ENCODE measurements around the gene TRIM51.
"Not testable (repeated sequence)": the region's sequence is repeated elsewhere in the genome, so short reads cannot be mapped to it uniquely, and the experiment has no call there.

The TRIM51 gene, protein sequence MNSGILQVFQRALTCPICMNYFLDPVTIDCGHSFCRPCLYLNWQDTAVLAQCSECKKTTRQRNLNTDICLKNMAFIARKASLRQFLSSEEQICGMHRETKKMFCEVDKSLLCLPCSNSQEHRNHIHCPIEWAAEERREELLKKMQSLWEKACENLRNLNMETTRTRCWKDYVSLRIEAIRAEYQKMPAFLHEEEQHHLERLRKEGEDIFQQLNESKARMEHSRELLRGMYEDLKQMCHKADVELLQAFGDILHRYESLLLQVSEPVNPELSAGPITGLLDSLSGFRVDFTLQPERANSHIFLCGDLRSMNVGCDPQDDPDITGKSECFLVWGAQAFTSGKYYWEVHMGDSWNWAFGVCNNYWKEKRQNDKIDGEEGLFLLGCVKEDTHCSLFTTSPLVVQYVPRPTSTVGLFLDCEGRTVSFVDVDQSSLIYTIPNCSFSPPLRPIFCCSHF

DNA sequence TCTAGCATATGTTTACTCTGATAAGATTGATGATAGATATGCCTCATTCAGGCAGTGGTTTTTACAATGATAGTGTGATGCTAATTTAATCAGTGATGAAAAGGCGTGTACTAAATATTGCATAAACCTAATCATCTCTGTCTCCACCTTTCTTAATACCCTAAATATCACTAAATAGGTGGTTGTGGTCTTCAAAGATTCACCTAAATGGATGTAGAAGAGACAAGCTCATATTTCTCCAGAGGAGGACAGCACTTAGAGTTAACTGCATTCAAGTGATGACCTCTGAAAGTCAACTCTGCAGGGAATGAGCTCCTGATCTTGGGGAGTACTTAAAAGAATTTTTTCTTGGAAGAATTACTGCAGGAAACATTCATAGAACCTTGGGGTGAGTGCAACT, at the start of gene TRIM51:
Gene TRIM51, plus strand, starts transcription at position 301 of the 400 bp plus-strand sequence. CDS start 2,132 bp downstream, outside the sequence.
- in situ Hi-C loops (cut with MboI; ENCODE audit: low sequenced_read_pairs): not testable (repeated sequence)

DNA sequence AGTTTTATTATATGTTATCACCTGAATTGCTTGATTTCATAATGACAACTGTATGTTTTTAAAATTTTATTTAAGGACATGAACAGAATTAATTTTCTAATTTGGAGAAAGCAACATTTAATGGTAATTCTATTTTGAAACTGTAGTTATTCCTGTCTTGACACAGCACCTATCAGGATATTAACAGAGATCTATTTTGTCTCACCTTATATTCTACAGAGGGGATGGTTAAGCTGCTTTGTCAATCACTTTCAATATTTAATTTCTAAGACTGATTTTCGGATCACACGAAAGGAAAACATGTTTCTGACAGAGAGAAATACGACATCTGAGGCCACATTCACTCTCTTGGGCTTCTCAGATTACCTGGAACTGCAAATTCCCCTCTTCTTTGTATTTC, 44.6 kb upstream of the TRIM51 start, which contains the start of gene OR5D16:
Gene OR5D16, plus strand, starts transcription at position 301 of the 400 bp plus-strand sequence. Its CDS starts 0 bp downstream, at position 301.
- in situ Hi-C loops (cut with MboI; ENCODE audit: low sequenced_read_pairs): no loop called here

DNA sequence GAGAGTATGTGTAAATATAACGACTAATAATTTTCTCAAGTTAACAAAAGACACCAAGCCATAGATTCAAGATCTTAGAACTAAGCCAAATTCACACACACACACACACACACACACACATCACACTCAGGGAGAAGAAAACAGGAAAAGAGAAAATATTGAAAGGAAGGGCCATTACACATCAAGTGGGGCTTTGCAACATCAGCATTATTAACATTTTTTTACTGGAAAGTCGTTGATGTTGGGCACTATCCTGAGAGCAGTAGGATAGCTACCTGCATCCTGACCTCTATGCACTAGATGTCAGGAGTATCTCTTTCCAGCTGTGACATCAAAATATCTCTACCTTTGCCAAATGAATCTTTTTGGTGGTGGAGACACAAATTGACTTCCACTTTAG, 35.6 kb upstream of the TRIM51 start:
- in situ Hi-C loops (cut with MboI; ENCODE audit: low sequenced_read_pairs): no loop called here

DNA sequence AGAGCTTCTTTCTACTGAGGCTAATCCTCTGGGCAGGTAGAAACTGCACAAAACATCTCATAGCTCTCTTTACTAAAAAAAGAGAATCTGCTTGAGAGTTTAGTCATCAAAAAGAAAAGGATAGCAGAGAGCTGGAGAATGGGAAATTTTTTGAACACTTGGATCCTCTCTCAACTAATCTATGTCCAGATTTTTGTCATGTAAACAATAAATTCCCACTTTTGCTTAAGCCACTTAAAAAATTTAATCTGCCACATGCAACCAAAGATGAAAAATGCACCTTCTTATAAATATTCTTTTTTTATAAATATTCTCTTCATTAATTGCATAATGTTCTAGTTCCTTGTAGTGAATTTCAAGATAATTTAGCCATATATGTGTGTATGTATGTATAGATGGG, 34.1 kb upstream of the TRIM51 start:
- in situ Hi-C loops (cut with MboI; ENCODE audit: low sequenced_read_pairs): no loop called here

DNA sequence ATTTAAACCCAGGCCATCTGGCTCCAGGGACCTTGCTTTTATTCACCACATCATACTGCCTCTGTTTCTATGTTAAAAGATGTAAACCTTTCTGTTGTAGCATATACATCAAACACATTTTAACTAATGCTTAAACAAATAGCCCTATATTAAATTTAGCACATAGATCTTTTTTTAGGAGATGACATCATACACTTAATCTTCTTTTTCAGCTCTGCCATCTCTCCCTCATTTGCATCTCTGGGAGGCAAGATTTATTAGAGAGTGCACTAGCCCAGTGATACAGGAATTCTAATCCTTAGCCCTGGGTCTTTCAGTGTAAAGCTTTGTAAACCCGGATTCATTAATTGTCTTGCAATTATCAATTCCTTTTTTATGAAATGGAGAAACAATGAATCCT, 31.0 kb upstream of the TRIM51 start:
- in situ Hi-C loops (cut with MboI; ENCODE audit: low sequenced_read_pairs): no loop called here

DNA sequence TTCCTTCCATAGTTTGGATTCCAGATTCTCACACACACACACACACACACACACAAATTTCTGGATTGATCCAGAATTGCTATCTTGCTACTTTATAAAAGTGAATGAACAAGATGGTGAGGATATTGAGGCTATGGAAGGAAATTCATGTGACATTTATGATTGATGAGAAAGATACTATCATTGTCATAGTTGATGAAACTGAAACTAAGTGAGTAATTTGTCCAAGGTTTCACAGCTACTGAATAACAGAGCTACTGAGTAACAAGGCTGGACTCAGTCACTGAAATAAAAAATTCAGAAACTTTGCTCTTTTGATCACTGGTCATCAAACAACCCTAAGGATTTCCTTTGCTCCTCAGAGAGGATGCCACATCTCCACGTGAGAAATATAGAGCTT, 28.4 kb upstream of the TRIM51 start:
- in situ Hi-C loops (cut with MboI; ENCODE audit: low sequenced_read_pairs): no loop called here

DNA sequence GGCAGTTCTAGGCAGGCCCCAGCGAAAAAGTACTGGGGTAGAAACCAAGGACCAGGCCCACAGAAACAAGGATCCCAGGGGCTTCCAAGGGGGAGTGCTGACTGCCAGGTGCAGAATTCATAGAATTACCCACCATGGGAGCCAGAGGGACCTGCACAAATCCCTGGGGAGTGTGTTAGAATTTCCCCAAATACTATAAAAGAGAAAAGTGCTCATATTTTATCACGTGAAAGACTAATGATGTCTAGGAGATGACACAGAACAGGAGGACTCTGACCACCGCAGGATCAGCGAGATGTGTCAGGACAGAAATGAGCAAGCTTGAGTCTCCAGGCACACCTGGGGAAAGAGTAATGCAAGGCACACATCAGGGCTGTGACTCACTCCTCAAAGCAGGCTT, 15.7 kb upstream of the TRIM51 start:
- in situ Hi-C loops (cut with MboI; ENCODE audit: low sequenced_read_pairs): not testable (repeated sequence)

DNA sequence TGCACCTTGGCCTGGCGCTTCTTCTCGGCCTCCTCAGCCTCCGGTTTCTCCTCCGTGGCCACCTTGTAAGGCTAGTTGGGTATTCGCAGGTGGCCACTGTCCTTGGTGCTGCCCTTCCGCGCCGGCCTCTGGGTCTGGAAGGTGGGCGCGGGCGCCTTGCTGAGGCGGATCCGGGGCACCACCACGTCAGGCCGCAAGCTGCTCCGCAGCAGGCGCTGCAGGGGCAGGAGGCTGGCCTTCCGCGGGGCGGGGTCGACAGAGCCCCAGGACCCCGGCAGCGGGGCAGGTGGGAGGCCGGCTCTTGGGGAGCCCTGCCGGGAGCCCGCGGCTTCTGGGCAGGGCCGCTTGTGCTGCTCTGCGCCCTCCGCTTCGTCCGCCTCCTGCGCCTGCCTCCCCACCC, 10.4 kb upstream of the TRIM51 start:
- in situ Hi-C loops (cut with MboI; ENCODE audit: low sequenced_read_pairs): not testable (repeated sequence)

DNA sequence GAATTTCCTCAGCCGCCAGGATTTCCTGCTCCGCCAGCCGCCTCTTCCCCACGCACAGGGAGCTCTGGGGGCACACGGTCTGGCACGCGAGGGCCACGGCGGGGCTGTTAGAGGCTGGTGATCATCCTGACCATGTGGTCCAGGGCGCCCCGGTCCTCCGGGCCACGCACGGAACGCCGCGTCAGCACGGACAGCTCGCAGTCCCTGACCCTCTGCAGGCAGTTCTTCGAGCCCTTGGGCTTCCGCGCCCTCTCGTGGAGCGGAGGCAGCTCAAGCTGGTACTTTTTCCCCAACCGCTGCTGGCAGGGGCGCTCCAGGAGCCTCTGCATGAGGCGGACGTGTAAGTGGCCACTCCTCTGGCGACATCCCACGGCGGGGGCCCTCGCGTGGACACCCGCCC, 10.0 kb upstream of the TRIM51 start:
- in situ Hi-C loops (cut with MboI; ENCODE audit: low sequenced_read_pairs): not testable (repeated sequence)

DNA sequence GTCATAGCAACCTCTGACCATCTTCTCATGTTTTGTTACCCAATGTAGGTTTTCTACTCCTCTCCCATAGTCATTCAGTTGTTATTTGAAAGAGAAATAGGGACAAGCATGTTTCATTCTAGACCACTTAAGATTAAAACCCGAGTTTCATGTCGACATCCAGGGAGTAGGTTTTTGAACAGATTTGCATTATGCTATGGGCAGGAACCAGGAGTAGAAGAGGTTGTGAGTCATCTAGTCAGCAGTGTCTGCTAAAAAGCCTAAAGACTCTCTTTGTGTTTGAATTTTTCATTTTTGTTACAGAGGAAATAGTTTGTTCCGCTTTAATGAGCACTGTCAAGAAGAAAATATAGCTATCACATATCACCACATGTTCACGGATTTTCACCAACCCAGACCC, 1.9 kb downstream of the TRIM51 start:
- in situ Hi-C loops (cut with MboI; ENCODE audit: low sequenced_read_pairs): not testable (repeated sequence)

DNA sequence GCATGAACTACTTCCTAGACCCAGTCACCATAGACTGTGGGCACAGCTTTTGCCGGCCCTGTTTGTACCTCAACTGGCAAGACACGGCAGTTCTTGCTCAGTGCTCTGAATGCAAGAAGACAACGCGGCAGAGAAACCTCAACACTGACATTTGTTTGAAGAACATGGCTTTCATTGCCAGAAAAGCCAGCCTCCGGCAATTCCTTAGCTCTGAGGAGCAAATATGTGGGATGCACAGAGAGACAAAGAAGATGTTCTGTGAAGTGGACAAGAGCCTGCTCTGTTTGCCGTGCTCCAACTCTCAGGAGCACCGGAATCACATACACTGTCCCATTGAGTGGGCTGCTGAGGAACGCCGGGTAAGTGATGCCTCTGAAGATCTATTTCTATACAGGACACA, 2.4 kb downstream of the TRIM51 start:
- in situ Hi-C loops (cut with MboI; ENCODE audit: low sequenced_read_pairs): not testable (repeated sequence)

DNA sequence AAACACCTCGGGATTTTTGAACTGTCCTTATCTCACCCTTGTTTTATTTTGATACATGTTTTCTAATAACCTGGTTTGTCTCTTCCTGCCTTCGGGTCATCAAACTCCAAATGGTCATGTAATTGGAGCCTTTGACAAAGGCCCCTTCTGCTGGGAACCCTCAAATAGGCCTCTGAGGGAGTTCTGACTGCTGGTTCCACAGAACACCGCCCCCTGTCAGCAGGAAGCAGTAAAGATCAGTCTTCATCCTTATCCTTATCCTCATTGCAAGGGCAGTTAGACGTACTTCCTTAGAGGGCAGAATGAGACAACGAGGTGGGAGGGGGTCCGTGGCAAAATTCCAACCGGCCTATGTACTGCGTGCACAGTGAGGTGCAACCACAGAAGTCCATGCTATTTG, 12.1 kb downstream of the TRIM51 start:
- in situ Hi-C loops (cut with MboI; ENCODE audit: low sequenced_read_pairs): no loop called here

DNA sequence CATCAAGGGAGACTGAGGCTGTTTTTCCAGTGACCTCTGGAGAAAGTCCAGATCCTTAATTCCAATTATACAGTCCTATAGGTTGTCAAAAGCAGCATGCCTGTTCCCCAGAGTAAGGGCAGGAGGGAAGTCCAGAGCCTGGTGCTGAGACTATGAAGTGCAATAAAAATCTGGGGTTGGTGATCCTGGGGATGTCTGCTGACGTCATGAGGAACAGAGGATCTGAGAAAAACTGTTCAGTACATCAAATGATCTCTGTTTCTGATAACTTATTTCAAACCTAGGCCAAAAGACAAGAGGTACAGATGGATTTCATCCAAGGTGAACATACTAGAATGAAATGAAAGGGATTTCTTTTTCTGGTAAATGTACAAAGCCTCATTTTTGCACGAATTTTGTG, 19.2 kb downstream of the TRIM51 start:
- in situ Hi-C loops (cut with MboI; ENCODE audit: low sequenced_read_pairs): no loop called here

DNA sequence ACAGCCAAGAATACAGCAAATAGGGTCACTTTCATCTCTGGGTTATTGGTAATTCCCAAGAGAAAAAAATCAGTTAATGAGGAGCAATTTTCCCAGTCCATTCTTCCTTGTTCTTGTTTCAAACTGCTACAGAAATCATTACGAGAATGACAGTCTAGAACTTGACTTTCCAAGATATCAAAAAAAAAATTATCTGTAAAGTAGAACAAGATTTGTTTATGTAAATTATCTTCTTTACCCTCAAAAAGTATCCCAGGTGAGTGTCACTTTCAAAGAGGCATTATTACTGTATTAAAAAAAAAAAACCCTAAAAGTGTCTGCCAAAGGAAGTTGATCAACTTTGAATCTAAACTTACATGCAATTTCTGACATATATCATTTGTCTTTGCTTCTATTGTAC, 31.4 kb downstream of the TRIM51 start, which contains the start of gene OR5W2:
Gene OR5W2, minus strand, starts transcription at position 101 of the 400 bp plus-strand sequence. Its CDS starts 0 bp downstream, at position 101.
- in situ Hi-C loops (cut with MboI; ENCODE audit: low sequenced_read_pairs): no loop called here

DNA sequence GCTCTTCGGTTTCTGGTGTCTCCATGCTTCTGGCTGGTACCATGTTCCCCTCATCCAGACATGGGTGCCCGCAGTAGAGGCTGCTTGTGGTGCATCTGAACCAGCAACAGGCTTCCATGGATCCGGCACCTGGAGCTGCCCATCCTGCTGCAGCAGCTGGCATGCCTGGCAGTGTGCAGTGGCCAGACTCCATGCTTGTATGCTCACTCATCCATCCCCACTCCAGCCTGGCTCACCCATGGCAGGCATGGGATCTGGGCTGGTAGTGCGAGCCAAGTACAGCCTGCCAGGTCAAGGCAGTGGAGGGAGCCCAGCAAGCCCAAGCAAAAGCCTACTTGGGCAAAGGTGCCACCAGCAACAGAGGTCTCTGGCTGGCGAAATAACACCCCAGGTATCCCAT, 37.4 kb downstream of the TRIM51 start:
- in situ Hi-C loops (cut with MboI; ENCODE audit: low sequenced_read_pairs): no loop called here

DNA sequence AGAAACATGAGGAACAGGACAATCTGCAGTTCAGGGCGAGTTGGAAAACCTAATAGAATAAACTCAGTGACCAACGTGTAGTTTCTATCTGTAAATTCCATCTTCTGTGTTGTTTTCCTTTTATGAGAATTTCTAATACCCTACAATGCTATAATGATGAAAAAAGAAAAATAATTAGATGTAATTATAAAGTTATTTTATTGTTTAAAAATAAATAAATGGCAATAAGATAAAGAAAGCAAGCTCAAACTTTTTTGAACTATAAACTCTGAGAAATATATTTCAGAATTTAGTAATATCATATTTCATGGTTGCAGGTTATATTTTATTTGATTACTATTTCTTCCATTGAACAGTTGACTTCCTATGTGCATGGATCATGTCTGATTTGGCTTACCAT, 53.2 kb downstream of the TRIM51 start, which contains the start of gene OR5I1:
Gene OR5I1, minus strand, starts transcription at position 101 of the 400 bp plus-strand sequence. Its CDS starts 0 bp downstream, at position 101.
- in situ Hi-C loops (cut with MboI; ENCODE audit: low sequenced_read_pairs): no loop called here

Data from hTERT RPE-1 (cell line).